Prostate gland (tissue), 2 donors: ENCODE measurements around the gene FBXO34.

ENCODE experiments used
- POLR2A ChIP-seq: fragments of 450-650 bp; IDR thresholded peaks from one replicate; pipeline ENCODE4 v1.6.1; 2016; ENCODE audit warnings: antibody characterized with exemption, mild to moderate bottlenecking
- TF ChIP-seq, protein P1 (sequence below), 4 experiments: fragments of 200-600 bp in 2 of 4; fragments of 450-650 bp in 2 of 4; sonication (generic) in 2 of 4; IDR thresholded peaks; 1 replicate in 3 of 4; 2 replicates in 1 of 4; pipeline ENCODE4 v1.5.1; 2016 to 2019; ENCODE audit warnings: antibody characterized with exemption in 4 of 4, mild to moderate bottlenecking in 2 of 4, moderate library complexity in 2 of 4

DNA sequence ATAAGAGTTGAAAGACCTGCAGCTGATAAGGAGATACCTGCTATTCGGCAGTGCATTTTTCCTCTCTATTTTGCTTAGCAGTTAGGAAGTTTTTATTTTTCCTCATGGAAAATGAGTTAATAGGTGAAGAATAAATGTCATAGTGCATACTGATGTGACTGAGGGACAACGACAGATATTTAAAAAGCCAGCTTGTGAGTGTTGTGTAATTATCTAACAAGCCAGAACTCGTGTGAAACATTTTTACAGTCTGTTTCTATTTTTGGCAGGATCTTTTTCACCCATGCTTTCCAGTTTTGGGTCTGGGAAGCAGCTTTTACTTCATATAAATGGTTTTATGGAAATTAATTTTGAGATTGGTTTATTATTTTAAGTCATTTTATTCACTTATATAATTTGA lies 2.9 kb downstream of the FBXO34 start:
- TF ChIP-seq, protein P1, sequence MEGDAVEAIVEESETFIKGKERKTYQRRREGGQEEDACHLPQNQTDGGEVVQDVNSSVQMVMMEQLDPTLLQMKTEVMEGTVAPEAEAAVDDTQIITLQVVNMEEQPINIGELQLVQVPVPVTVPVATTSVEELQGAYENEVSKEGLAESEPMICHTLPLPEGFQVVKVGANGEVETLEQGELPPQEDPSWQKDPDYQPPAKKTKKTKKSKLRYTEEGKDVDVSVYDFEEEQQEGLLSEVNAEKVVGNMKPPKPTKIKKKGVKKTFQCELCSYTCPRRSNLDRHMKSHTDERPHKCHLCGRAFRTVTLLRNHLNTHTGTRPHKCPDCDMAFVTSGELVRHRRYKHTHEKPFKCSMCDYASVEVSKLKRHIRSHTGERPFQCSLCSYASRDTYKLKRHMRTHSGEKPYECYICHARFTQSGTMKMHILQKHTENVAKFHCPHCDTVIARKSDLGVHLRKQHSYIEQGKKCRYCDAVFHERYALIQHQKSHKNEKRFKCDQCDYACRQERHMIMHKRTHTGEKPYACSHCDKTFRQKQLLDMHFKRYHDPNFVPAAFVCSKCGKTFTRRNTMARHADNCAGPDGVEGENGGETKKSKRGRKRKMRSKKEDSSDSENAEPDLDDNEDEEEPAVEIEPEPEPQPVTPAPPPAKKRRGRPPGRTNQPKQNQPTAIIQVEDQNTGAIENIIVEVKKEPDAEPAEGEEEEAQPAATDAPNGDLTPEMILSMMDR (IDR thresholded peaks at IDR 0.05): no peak
- no peak for TF ChIP-seq POLR2A
